RPMI8226 (cell line): ENCODE measurements around the gene ALK.
"Not testable (repeated sequence)": the region's sequence is repeated elsewhere in the genome, so short reads cannot be mapped to it uniquely, and the experiment has no call there.

Source experiments
- DNase-seq: peaks from one replicate; pipeline ENCODE4 v3.0.0-alpha.2; 2015

Gene ALK

DNA sequence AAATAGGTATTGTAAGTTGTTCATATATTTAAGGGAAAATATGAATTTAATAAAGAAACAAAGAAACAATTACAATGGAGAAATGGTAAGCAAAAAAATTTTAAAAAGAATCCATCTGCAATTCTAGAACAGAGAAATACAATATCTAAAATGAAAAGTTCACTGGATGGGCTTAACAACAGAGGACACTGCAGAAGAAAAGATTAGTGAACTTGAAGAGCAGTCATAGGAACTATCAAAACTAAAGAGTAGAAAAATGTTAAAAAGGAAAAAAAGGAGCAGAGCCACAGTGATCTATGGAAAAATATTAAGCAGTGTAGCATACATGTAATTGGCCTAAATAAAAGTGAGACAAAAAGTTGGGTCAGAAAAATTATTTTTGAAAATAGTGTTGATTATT, 83.5 kb downstream of the ALK start:
- DNase-seq: no peak

DNA sequence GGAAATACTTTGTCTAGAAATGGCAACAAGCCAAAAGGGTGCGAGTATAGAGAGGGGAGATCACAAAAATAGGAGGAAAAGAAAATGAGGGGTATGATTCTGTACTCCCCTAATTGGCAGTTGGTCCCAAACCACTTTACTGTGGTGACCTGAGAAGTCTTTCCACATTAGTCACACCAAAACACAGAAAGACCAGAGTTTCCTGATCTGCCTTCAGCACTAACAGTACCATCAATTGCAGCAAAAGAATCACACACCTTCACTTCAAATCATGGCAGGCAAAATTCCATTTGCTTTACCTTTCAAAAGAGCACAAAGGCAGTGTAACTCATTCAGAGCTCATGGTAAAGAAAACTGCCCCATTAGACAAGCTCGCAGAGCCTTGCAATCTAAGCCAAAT, 86.8 kb downstream of the ALK start:
- DNase-seq: no peak

DNA sequence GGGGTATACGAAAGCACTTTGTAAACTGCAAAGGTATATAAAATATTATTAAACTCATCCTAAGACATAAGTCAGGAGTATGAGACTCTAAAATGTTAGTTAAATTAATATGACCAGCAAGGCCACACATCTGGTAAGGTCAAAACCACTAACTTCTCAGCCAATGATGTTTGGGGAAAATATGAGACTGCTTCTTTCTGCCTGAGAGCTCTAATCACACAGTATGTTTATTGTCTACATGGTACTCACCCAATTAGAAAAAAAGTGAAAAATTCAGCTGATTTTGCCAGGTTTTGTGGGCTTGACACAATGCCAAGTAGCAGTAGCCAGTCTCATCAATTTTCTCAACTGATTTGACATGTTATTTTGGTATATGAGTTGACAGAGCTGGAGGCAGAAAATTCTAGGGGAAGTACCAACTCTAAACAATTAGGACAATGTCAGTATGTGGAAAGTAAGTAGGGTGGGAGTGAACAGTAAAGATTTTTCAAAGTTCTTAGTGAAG, 87.3 kb downstream of the ALK start:
- no peak for DNase-seq

DNA sequence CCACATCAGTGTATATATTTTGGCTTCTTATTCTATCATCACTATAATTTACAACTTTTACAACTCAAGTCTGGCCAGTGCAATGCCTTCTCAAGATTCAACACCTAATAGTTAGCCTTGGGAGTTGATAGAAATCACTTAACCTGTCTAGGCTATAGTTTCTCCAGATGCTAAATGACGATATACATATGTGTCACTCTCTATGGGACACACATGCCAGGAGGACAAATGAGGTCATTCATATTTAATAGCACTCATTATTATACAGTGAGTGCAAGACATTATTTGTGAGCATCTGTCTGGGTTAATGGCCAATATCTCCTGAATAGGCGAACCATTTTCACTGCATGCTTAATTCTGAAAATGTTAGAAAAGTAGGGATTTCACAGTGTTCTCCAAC, 89.8 kb downstream of the ALK start:
- no peak for DNase-seq

DNA sequence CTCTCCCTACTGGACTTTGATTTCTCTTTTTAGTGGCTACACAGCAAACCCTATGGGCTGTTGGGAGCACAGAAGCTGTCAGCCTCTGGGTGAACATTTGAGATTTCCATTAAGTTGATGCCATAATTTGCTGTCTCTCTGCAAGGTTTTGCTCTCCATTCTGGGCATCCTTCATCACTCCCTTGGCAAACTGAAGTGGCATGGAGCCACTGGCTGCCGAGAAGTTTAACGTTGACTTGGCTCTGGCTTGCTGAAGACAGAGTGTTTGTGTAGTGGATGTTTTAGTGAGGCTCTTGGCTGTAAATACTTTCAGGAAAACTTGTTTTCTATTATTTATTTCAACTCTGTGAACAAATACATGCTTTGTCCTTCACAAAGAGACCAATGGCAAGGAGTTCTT, 91.5 kb downstream of the ALK start:
- DNase-seq: no peak

DNA sequence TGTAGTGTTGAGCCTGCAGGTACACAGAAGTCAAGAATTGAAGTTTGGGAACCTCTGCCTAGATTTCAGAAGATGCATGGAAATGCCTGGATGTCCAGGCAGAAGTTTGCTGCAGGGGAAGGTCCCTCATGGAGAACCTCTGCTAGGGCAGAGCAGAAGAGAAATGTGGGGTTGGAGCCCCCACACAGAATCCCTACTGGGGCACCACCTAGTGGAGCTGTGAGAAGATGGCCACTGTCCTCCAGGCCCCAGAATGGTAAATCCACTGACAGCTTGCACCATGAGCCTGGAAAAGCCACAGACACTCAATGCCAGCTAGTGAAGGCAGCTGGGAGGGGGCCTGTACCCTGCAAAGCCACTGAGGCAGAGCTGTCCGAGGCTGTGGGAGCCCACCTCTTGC, 97.2 kb downstream of the ALK start:
- DNase-seq: not testable (repeated sequence)

DNA sequence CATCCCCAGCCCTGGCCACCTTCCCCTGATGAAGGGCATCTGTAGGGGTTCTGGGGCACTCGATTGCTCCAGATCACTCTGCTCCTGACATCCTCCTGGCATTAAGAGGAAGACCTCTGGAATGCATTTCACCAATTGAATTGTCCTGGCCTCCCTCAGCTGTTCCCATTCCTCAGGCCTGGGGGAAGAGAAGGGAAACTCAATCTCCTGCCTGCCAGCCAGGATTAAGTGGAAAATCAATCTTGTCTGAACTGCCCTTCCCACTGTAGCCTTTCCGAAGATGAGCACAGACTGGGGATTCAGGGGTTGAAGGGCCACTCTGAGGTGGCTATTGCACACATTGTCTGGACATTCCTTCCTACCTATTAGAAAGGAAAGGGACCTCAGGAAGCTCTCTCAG, 99.8 kb downstream of the ALK start:
- DNase-seq: no peak

DNA sequence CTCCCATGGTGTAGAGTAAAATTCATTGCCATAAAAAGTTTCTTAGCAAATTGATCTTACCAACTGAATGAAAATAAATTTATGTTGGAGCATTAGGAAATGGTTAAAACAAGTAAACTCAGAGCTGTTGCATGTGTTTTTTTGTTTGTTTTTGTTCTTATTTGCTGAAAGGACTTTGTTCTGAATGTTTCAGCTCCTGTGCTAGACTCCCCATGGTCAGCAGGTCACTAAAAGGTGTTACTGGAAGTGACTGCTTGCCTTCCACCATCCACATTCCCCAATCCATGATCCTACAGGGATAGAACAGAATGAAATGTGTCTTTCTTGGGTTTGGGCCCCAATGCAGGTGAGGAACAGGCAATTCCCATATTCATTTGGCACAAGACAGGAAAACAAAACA, 101.8 kb downstream of the ALK start:
- DNase-seq: no peak

DNA sequence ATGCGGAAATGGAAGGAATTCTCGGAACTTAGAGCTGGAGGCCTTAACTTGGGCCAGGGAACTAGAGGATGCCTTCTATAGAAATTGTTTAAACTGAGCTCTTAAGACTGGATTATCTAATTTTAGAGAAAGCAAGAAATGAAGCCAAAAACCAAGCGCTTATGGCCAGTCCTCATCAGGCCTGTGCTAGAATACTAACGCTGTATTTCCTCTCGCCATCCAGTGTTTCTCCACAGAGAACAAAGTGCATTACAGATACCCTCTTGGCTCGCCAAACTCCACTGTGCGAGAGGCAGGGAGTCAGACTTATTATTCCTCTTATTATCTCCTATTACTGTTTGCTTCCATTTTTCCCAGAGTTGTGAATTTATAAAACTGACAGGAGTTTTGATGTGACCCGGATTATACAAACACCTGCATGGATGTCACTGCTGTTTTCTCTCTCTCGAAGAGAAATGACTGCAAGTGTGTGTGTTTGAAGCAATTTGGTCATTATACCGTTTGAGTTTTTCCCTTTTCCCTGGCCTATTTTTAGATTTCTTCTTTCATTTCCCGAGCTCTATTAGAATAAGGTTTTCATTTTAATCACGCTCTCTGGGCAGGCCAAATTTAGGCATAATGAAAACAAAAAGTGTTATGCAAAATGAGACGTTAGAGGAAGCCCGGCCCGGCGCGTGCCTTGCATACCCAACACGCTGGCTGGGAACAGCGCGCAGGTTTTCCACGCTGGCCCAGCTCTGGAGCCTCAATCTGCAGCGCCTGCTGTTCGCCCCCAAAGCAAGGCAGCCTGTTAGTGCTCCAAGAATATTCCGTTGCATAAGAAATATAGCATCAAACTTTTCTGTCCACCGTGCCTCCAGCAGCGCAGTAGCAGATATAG, 103.3 kb downstream of the ALK start:
- no peak for DNase-seq

DNA sequence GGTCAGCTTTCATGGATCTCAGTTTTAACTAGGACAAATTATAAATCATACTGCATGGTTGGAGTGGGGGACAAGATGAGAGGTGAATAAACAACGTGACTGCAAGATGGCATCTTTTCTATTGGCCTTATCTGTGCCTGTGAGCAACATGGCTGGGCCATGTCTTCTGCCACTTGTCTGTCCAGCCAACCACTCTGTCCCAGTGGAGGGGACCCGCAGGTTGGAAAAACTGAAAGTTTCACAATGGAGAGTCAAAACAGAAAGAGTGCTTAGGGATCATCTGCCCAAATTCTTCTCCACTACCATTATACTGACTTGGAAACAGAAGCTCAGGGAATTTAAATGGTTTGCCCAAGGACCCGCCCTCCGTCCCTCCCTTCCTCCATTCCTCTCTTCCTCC, 104.1 kb downstream of the ALK start:
- DNase-seq: no peak

DNA sequence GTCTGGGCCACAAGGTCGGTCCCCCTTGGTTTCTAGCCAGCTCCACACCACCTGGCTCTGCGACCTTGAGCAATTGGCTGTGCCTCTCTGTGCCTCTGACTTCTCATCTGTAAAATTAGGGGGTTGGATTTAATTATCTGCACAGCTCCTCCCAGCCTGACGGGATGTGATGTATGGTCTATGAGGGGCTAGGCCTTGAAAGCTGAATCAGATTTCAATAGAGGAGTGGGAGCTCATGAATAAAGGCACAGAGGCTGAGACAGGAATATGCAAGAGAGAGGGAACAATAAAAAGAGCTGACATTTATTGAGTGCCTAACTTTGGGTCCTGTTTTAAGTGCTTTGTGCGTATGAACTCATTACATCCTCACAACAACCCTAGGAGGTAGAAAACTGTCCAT, 104.7 kb downstream of the ALK start:
- no peak for DNase-seq

DNA sequence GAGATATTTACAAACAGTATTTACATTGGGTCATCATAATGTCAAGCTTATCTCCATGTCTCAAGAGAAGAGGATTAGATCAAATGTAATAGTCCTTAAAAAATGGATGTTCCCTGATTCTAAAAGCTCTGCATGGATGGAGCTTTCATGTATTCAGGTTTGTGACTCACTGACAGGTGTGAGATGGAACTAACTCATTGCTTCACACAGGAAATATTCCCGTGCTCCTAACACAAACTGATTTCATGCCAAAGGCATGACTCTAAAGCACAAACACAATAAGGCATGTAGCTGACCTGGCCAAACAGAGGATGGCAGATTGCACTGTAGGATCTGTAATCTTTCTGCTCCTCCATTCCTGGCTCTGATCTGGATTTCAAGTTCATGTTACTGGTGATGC, 110.0 kb downstream of the ALK start:
- DNase-seq: no peak

DNA sequence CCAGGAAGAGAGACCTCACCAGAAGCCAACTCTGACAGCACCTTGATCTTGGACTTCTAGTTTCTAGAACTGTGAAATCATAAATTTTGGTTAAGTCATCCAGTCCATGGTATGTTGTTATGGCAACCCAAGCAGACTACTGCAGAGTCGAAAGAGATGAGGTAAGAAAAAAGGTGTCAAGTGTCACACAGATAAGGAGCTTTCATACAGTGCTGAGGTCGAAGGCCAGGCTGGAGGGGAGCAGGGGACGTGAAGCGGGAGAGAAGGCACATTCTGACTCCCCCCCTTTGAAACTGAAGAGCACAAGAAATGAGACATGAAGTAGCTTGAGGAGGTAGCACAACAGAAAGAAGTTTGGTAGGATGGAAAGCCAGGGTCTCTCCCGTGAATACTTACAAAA, 110.4 kb downstream of the ALK start:
- DNase-seq: no peak

DNA sequence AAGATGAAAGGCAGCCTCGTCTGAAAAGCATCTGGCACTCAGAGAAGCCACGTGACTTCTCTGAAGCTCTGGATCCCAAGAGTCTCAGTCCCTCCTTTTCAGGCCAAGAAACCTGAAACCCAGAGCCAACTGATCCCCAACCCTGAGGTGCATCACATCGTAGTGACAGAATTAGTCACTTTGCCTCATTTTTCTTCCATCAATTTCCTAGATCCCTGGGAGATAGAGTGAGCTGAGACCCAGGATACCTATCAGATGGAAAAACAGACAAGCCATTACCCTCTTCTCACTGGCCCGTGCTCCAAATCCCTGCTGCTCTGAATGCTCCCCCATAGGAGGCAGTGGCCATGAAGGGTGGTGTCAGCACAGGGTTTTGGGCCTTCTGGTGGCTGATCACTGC, 113.1 kb downstream of the ALK start:
- no peak for DNase-seq

DNA sequence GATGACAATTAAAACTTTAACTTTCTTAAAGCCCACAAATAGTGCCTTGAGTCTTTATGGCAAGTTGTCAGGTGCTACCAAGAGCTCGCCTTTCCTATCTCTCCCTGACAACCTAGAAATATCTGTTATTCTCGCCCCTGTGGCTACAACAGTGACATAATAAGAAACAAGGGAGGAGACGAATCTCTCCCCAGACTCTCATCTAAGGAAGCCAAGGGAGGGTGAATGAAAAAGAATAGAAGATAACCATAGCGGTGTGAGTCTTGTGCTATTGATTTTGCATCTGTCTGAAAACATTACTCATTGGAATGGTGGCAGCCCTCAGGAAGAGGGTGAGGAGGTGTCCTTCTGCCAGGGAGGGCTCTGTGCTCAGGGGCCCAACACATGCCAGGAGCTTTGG, 114.3 kb downstream of the ALK start:
- no peak for DNase-seq

DNA sequence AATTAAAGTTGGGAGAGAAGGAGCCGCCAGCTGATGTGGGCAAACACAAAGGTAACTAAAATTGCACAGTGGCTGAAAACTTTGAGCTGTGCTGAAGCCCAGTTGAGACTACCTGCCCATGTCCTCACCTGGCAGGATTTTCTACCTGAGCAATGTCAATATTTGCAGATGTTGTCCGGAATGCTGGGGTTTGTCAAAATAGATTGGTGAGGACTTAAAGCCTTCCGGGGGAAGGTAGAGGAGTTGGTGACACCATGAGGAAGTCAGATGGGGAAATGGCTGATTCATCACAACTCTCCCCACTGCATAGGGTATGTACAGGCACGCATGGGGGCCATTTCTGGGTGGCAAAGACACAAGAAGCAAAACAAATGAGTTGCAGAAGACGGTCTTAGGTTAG, 114.9 kb downstream of the ALK start:
- DNase-seq: no peak

DNA sequence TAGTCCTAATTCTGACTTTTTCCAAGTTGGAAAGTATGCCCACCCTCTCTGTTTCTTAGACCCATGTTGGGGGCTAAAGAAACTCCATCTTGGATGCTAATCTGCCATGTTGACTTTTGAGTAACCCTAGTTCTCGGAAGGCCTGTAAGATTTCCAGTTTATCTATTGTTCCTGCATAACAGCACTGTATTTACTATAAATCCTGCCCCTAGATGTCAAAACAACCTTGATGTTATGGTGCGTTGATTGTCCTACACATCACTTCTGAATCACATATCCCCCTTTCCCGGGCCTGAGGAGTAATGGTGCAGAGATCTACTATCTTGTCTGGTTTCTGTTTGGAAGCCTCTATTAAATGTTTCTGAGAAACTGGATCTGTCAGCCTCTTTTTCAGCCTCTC, 116.7 kb downstream of the ALK start:
- no peak for DNase-seq

DNA sequence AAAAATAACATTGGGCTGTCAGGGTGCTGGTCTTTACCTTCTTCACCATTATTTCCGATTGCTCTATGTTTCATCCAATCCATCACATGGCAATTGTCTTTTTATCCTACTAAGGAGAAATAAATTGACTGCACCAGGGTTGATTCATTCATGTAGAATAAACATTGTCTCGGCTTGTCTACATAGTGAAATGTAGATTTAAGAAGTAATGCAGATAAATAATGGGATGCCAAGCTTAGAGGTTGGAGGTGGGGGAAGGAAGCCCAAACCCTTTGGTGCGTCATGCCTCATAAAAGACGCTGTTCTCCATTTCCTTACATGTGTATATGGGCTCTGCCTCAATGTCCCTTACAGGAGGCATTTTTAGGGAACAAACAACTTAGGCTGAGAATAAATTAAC, 117.8 kb downstream of the ALK start:
- DNase-seq: no peak

DNA sequence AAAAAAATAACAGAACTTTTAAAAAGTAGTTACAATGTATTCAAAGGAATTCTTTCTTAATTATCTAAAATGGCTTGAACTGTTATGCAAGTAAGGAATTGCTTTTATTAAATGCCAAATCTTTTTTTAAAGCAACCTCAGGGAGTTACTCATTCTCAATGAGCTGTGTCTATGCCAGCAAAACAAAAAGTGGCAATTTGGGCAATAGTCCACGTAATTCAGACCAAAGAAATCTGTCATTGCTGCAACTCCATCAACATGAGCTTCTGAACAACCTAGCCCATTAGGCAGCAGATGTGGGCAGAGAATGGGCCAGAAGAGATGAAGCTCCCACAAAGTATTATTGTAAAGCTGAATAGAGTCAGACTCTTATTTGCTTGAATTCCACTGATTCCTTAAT, 118.4 kb downstream of the ALK start:
- no peak for DNase-seq

DNA sequence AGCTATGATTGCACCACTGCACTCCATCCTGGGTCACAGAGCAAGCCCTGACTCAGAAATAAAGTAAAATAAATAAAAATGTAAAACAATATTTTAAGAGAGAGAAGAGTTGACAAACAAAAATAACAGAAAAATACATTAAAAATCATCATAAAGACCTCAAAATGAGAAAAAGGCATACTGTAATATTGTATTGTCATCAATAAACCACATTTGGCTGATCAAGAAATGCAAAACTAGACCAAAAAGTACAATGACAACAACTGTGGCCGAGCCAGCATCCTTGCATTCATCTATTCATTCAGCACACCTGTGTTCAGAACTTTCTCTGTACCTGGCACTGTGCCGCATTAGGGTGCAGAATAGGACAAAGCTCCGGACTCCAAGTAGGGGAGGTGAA, 121.8 kb downstream of the ALK start:
- no peak for DNase-seq

DNA sequence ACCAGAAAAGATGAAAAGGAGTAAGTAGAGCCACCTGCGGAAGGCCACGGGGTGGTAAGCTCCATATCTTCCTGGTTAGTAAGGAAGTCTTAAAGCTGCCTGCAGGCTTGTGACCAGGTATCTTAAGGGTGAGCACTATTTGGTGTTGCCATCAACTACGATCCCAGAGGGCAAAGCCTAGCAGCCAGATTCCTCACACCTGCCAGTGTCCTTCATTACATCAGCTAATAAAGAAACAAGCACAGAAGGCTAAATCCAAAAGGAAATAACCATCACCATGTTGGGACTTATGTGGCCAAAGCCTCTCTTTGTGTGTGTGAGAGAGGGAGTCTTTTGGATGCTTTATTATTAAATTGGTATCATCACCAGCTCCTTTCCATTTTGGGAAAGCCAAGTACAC, 123.5 kb downstream of the ALK start:
- no peak for DNase-seq

DNA sequence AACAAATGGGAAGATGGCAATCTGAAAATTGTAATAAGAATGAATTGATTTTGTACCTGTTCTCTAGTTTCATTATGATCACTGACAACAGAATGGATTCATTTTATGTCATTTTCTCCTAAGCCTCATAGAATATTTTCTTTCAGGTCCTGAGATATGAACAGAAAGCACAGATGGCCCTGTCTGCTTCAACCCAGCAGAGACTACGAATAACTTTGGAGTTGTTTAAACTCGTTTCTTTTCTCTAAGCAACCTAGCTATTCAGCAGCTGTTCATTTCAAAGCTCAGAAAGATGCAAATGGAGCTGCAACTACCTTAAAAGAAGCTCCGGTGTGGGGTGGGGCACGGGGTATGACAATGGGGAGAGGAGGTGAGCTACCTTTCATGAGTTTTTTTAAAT, 124.9 kb downstream of the ALK start:
- no peak for DNase-seq

DNA sequence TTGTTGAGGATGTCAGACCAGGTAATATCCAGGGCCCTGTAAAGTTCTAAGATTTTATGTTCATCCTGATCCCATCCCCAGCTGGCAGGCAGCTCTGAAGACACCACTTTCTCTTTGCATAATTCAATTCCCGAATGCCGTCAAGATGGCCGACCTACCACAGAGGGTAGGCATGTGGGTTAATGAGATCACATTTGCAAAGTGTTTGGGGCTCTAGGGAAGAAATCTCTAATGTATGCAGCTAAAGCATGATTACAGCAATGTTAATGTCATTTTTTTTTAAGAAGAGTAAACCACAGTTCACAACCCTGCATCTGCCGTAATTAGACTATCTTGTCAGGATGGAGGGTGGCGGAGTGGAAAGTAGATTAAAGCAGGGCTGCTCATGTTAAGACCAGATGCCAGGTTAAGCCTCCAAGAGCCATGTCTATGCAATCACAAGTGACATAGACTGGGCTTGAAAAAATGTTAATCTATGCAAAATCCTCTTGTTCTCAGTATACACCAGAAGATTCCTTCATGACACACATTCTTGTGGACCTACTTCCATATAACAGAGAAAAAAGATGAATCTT, 131.4 kb downstream of the ALK start:
- no peak for DNase-seq
